Activated naive CD8-positive, alpha-beta T cell (primary cell): ENCODE data around the gene TMC5.
"Not testable (repeated sequence)": the region's sequence is repeated elsewhere in the genome, so short reads cannot be mapped to it uniquely, and the experiment has no call there.

Experiments used
- H3K27ac Mint-ChIP-seq: one replicate; pipeline ENCODE4 v1.8.0; 2021; ENCODE audit warnings: mixed read lengths
- H3K27me3 Mint-ChIP-seq: one replicate; pipeline ENCODE4 v1.8.0; 2021; ENCODE audit warnings: mixed read lengths
- H3K36me3 Mint-ChIP-seq: one replicate; pipeline ENCODE4 v1.8.0; 2021; ENCODE audit warnings: mixed read lengths
- H3K4me1 Mint-ChIP-seq: one replicate; pipeline ENCODE4 v1.8.0; 2021; ENCODE audit warnings: low read depth, mixed read lengths
- H3K4me3 Mint-ChIP-seq: one replicate; pipeline ENCODE4 v1.8.0; 2021; ENCODE audit warnings: mild to moderate bottlenecking, mixed read lengths
- H3K9me3 Mint-ChIP-seq: one replicate; pipeline ENCODE4 v1.8.0; 2021; ENCODE audit warnings: low read depth, mixed read lengths

Gene TMC5

GRCh38 chr16:19417640-19418039 lies at the start of gene TMC5:
TSS of gene TMC5 (plus strand) at chr16:19417883. CDS start at chr16:19440039, 22,156 bp downstream.
- peaks cover 4% of the 10 kb centered on the region for H3K9me3 Mint-ChIP-seq
- no peak within 1 kb of the TSS for H3K27ac Mint-ChIP-seq
- H3K27me3 Mint-ChIP-seq: peaks cover 16% of the 10 kb centered on the region
- no peaks in the 10 kb centered on the region for H3K36me3 Mint-ChIP-seq
- no peaks in the 10 kb centered on the region for H3K4me1 Mint-ChIP-seq
- no peak within 1 kb of the TSS for H3K4me3 Mint-ChIP-seq

DNA sequence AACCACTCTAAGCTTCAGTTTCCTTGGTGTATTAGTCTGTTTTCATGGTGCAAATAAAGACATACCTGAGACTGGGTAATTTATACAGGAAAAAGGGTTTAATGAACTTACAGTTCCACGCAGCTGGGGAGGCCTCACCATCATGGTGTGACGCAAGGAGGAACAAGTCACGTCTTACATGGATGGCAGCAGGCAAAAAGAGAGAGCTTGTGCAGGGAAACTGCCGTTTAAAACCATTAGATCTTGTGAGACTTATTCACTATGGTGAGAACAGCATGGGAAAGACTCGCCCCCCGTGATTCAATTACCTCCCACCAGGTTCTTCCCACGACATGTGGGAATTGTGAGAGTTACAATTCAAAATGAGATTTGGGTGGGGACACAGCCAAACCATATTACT lies 45.1 kb upstream of the TMC5 start:
- not testable (repeated sequence) for H3K4me3 Mint-ChIP-seq, H3K9me3 Mint-ChIP-seq, H3K36me3 Mint-ChIP-seq, H3K27me3 Mint-ChIP-seq, H3K4me1 Mint-ChIP-seq, H3K27ac Mint-ChIP-seq

DNA sequence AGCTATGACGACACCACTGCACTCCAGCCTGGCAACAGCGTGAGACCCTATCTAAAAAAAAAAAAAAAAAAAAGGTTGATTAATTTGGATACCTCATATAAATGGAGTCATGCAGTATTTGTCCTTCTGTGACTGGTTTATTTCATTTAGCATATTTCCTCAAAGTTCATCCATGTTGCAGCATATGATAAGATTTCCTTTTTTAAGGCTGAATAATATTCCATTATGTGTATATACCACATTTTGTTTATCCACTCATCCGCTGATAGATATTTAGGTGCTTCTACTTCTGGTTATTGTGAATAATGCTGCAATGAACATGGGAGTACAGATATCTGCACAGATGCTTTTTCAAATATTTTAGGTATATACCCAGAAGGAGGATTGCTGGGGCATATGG lies 43.3 kb upstream of the TMC5 start:
- no peaks in the 10 kb centered on the region for H3K9me3 Mint-ChIP-seq
- H3K4me1 Mint-ChIP-seq: no peaks in the 10 kb centered on the region
- H3K36me3 Mint-ChIP-seq: no peaks in the 10 kb centered on the region
- no peak overlapping the region for H3K27ac Mint-ChIP-seq
- no peak overlapping the region for H3K4me3 Mint-ChIP-seq
- H3K27me3 Mint-ChIP-seq: peaks cover 4% of the 10 kb centered on the region

DNA sequence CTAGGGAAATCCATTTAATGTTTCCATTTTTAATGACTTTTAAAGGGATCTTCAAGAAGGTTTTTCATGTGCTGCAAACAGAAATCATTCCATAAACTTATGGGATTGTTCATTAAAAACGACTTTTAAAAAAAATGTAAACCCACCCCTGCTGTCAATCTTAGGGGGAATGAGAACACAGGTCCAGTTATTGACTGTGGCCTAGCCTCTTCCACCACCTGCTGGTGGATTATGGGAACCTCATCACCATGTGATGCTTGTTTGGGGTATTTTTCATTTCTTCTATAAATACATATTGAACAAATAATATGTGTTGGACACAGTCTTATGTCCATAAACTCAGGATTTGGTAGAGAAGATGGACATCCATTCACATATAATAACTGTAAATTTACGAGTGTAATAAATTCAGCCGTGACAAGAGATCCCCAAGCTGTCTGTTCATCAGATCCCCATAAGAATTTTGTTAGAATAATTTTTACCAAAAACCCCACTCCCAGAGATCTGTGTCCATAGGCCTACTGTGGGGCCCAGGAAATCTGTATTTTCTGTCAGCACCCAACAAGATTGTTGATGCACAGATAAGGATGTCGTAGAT lies 42.0 kb upstream of the TMC5 start:
- peaks cover 4% of the 10 kb centered on the region for H3K27me3 Mint-ChIP-seq
- H3K36me3 Mint-ChIP-seq: no peaks in the 10 kb centered on the region
- no peak overlapping the region for H3K27ac Mint-ChIP-seq
- H3K4me1 Mint-ChIP-seq: no peaks in the 10 kb centered on the region
- no peak overlapping the region for H3K4me3 Mint-ChIP-seq
- no peaks in the 10 kb centered on the region for H3K9me3 Mint-ChIP-seq

- H3K4me1 Mint-ChIP-seq: no peaks in the 10 kb centered on the region
- no peaks in the 10 kb centered on the region for H3K36me3 Mint-ChIP-seq
- no peak overlapping the region for H3K27ac Mint-ChIP-seq
- peaks cover 7% of the 10 kb centered on the region for H3K27me3 Mint-ChIP-seq
- H3K4me3 Mint-ChIP-seq: no peak overlapping the region
- H3K9me3 Mint-ChIP-seq: no peaks in the 10 kb centered on the region
Observed at GRCh38 chr16:19377864-19378263, 39.8 kb upstream of the TMC5 start.

GRCh38 chr16:19378511-19378910 lies 39.2 kb upstream of the TMC5 start:
- Mint-ChIP-seq H3K4me1 (no peaks in the 10 kb centered on the region), H3K27ac (no peak overlapping the region), H3K4me3 (no peak overlapping the region), H3K27me3 (peaks cover 8% of the 10 kb centered on the region), H3K36me3 (no peaks in the 10 kb centered on the region), H3K9me3 (no peaks in the 10 kb centered on the region)

- no peaks in the 10 kb centered on the region for H3K4me1 Mint-ChIP-seq
- H3K9me3 Mint-ChIP-seq: no peaks in the 10 kb centered on the region
- H3K27me3 Mint-ChIP-seq: peaks cover 7% of the 10 kb centered on the region
- H3K4me3 Mint-ChIP-seq: no peak overlapping the region
- no peak overlapping the region for H3K27ac Mint-ChIP-seq
- no peaks in the 10 kb centered on the region for H3K36me3 Mint-ChIP-seq
Observed at GRCh38 chr16:19379838-19380237, 37.8 kb upstream of the TMC5 start.

GRCh38 chr16:19380328-19380727 lies 37.4 kb upstream of the TMC5 start:
- Mint-ChIP-seq H3K4me1 (no peaks in the 10 kb centered on the region), H3K27me3 (peaks cover 7% of the 10 kb centered on the region), H3K9me3 (no peaks in the 10 kb centered on the region), H3K4me3 (no peak overlapping the region), H3K36me3 (no peaks in the 10 kb centered on the region), H3K27ac (no peak overlapping the region)

GRCh38 chr16:19382084-19382801 lies 35.4 kb upstream of the TMC5 start:
- H3K4me1 Mint-ChIP-seq: no peaks in the 10 kb centered on the region
- H3K27me3 Mint-ChIP-seq: peaks cover 5% of the 10 kb centered on the region
- no peak overlapping the region for H3K27ac Mint-ChIP-seq
- no peak overlapping the region for H3K4me3 Mint-ChIP-seq
- no peaks in the 10 kb centered on the region for H3K9me3 Mint-ChIP-seq
- H3K36me3 Mint-ChIP-seq: no peaks in the 10 kb centered on the region

DNA sequence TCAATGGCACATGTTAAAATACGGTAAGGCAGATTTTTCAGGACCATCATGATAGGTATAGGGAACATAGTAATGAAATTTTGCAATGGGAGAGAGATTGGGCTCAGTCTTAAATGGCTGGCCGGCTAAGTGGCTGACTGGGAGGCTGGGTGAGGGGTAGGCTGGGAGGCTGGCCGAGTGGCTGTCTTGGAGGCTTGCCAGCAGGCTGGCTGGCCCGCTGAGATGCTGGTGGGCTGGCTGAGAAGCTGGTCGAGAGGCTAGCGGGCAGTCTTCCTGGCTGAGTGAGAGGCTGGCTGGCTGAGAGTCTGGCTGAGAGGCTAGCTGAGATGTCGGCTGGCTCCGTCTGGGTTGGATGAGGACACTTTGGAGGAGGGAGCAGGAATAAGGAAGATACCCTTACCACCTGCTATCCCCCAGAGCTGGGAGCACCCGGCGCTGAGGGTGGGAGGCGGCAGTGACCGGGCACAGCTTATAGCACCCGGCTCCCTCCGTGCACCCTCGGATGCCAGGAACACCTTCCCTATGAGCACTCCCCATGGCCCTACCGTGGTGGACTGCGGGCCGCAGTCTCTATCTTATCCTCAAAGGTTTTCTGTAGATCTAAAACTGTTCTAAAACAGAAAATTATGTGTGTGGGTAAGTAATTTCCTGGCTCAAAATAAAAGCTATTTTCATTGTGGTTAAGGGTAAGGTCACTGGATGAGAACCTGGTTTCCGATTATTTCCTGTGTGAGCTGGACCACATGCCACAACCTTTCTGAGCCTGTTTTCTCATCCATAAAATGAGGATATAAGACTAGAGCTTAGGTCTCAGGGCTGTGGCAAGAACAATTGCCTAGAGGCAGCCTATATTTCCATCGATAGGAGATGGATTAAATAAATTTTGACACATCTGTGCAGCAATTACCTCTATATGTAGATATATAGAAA lies 34.5 kb upstream of the TMC5 start:
- Mint-ChIP-seq H3K27ac (no peak overlapping the region), H3K9me3 (no peaks in the 10 kb centered on the region), H3K4me3 (no peak overlapping the region), H3K4me1 (no peaks in the 10 kb centered on the region), H3K27me3 (peaks cover 5% of the 10 kb centered on the region), H3K36me3 (no peaks in the 10 kb centered on the region)

DNA sequence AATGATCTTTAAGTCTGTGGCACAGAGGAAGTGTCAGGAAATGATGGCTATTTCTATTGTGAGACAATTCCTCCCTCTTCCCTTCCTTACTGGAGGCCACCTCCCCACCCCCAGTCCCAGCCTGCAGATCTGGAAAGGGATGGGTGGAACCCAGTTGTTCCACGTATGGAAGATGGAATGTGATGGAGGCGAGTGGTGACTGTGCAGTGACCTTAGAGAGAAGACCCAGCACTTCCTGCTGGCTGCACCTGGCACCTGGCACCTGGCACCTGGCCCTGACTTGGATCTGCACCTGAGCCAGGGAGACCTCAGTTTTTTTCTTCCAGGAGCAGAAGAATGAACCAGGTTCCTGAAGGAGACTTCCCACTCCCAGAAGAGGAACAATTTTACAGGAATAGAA lies 33.0 kb upstream of the TMC5 start:
- Mint-ChIP-seq H3K27me3 (peaks cover 5% of the 10 kb centered on the region), H3K4me3 (no peak overlapping the region), H3K4me1 (no peaks in the 10 kb centered on the region), H3K27ac (no peak overlapping the region), H3K9me3 (no peaks in the 10 kb centered on the region), H3K36me3 (no peaks in the 10 kb centered on the region)

DNA sequence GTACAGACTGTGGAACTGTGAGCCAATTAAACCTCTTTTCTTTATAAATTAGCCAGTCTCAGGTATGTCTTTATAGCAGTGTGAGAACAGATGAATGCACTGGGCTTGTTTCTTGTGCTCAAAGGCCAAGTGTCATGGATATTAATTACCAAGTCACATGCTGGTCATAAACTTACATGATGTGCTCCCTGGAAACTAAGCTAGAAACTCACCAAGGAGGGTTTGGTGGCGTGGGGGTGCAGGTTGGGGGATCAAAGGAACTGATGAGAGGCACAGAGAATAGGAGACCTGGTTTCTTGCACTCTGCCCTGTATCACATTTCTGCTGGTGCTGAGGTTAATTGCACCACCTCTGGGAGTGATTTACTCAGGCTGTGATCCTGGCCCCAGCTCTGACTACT lies 31.2 kb upstream of the TMC5 start:
- Mint-ChIP-seq H3K27me3 (peaks cover 5% of the 10 kb centered on the region), H3K27ac (no peak overlapping the region), H3K36me3 (no peaks in the 10 kb centered on the region), H3K4me3 (no peak overlapping the region), H3K4me1 (no peaks in the 10 kb centered on the region), H3K9me3 (no peaks in the 10 kb centered on the region)

GRCh38 chr16:19389246-19389645 lies 28.4 kb upstream of the TMC5 start:
- Mint-ChIP-seq H3K27ac (no peak overlapping the region), H3K4me1 (no peaks in the 10 kb centered on the region), H3K9me3 (no peaks in the 10 kb centered on the region), H3K36me3 (no peaks in the 10 kb centered on the region), H3K27me3 (peaks cover 6% of the 10 kb centered on the region), H3K4me3 (no peak overlapping the region)

DNA sequence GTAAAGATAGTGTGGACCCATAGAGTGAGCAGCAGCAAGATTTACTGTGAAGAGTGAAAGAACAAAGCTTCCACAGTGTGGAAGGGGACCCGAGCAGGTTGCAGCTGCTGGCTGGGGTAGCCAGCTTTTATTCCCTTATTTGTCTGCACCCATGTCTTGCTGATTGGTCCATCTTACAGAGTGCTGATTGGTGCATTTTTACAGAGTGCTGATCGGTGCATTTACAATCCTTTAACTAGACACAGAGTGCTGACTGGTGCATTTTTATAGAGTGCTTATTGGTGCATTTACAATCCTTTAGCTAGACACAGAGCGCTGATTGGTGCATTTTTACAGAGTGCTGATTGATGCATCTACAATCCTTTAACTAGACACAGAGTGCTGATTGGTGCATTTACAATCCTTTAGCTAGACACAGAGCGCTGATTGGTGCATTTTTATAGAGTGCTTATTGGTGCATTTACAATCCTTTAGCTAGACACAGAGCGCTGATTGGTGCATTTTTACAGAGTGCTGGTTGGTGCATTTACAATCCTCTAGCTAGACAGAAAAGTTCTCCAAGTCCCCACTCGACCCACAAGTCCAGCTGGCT lies 26.4 kb upstream of the TMC5 start:
- not testable (repeated sequence) for H3K4me3 Mint-ChIP-seq

DNA sequence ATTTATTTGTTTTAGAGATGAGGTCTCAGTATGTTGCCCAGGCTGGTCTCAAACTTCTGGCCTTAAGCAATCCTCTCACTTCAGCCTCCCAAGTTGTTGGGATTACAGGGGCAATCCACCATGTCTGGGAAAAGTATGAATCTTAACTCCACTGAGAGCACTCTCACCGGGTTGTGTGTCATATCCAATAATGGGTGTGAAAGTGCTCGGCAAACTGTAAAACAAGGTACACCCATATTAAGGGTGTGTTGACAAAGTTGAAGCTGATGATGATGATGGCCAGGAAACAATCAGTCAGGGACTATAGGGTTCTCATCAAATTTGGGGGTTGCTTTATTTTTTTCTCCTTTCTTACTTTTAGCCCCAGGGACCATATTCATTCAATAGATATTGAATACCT lies 25.3 kb upstream of the TMC5 start:
- Mint-ChIP-seq H3K4me3 (no peak overlapping the region), H3K27me3 (peaks cover 6% of the 10 kb centered on the region), H3K36me3 (no peaks in the 10 kb centered on the region), H3K27ac (no peak overlapping the region), H3K9me3 (no peaks in the 10 kb centered on the region), H3K4me1 (no peaks in the 10 kb centered on the region)

More for the DNA sequence above, 26.4 kb upstream of the TMC5 start:
- not testable (repeated sequence) for H3K27ac Mint-ChIP-seq, H3K36me3 Mint-ChIP-seq, H3K27me3 Mint-ChIP-seq, H3K9me3 Mint-ChIP-seq, H3K4me1 Mint-ChIP-seq
